Measurements from ENCODE around the gene SND1. TPM values are rescaled to one million over a fixed set of nuclear protein-coding genes. Genes with fewer than 3 reads are reported as not detected.

The SND1 gene
- total and polyA plus RNA-seq, 2 donors (not counting 3 experiments of a cell fraction or from before 2014, with no cell fraction given) = 116 to 249 TPM

DNA sequence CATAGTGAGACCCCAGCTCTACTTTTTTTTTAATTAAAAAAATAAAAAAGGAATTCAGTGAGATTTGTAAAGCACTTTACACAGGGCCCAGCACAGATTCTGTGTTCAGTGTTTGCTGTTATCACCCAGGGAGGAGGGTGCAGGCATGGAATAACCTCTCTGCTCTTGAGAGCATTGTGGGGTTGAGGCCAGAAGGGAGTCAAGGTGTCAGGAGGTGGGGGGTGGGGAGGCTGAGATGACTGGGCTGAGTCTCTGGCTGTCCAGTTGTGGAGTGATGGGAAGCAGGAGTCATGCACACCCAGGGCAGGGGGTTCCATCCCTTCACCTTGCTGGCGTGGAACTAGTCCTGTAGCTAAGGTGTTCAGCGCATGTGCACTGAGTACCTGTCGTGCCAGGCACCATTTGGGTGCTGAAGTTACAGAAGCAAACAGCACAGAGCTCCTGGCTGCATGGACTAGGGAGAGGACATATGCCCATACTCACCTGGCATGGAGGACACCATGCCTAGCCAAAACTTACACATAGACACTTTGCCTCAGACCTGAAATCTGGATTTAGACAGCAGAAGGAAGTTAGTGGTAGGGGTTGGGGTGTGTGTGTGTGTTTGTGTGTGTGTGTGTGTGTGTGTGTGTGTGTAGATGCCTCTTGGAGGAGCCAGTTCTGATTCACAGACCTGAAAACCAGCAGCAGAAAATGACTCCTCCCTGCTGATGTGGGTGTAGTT lies 448.4 kb downstream of the SND1 start:
- Histone ChIP-seq H3K4me3 (replicated peaks in 1 of 3; ENCODE audit: insufficient read depth in 1 of 3, low read depth in 1 of 3, low read length in 3 of 3) (no peak overlapping the region), H3K36me3 (ENCODE audit: control insufficient read depth in 2 of 2, extremely low read depth in 1 of 2, insufficient read depth in 2 of 2, low read length in 2 of 2) (no peaks in the 10 kb centered on the region), H2AFZ (ENCODE audit: low read depth, low read length) (no peak overlapping the region), H3K79me2 (ENCODE audit: control insufficient read depth, insufficient read depth, low read length) (no peaks in the 10 kb centered on the region), H3K9me3 (replicated peaks; ENCODE audit: control insufficient read depth, insufficient read depth, low read length) (no peaks in the 10 kb centered on the region), H3K9me1 (replicated peaks; ENCODE audit: control insufficient read depth, extremely low read depth, insufficient read depth, low read length) (no peaks in the 10 kb centered on the region), H4K20me1 (replicated peaks; ENCODE audit: control insufficient read depth, extremely low read depth, insufficient read depth, low read length) (no peaks in the 10 kb centered on the region), H3K27ac (ENCODE audit: insufficient read depth, low read depth, low read length) (no peak overlapping the region), H3K4me2 (ENCODE audit: insufficient read depth, low read length) (no peak overlapping the region), H3K27me3 (ENCODE audit: control insufficient read depth in 2 of 2, insufficient read depth in 2 of 2, low read length in 2 of 2) (peaks cover 2 to 11% of the 10 kb centered on the region in 2 experiments), H3K9ac (replicated peaks; ENCODE audit: extremely low read depth, insufficient read depth, low read length) (no peak overlapping the region), H3K4me1 (ENCODE audit: control insufficient read depth, extremely low read depth, insufficient read depth, low read length) (peaks cover 6% of the 10 kb centered on the region)
- FAIRE-seq = no peak
- POLR2A ChIA-PET = no interaction called here
- no peak for TF ChIP-seq MYC (IDR thresholded peaks at IDR 0.05; ENCODE audit: low read depth, low read length)
- TF ChIP-seq POLR2AphosphoS5 (IDR thresholded peaks at IDR 0.05; ENCODE audit: insufficient read depth, low read depth, low read length) = no peak
- TF ChIP-seq, protein P1, sequence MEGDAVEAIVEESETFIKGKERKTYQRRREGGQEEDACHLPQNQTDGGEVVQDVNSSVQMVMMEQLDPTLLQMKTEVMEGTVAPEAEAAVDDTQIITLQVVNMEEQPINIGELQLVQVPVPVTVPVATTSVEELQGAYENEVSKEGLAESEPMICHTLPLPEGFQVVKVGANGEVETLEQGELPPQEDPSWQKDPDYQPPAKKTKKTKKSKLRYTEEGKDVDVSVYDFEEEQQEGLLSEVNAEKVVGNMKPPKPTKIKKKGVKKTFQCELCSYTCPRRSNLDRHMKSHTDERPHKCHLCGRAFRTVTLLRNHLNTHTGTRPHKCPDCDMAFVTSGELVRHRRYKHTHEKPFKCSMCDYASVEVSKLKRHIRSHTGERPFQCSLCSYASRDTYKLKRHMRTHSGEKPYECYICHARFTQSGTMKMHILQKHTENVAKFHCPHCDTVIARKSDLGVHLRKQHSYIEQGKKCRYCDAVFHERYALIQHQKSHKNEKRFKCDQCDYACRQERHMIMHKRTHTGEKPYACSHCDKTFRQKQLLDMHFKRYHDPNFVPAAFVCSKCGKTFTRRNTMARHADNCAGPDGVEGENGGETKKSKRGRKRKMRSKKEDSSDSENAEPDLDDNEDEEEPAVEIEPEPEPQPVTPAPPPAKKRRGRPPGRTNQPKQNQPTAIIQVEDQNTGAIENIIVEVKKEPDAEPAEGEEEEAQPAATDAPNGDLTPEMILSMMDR (IDR thresholded peaks at IDR 0.05; ENCODE audit: extremely low read depth in 1 of 2, insufficient read depth in 1 of 2, low read depth in 1 of 2, low read length in 2 of 2) = no peak
- TF ChIP-seq, protein P2, sequence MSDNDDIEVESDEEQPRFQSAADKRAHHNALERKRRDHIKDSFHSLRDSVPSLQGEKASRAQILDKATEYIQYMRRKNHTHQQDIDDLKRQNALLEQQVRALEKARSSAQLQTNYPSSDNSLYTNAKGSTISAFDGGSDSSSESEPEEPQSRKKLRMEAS (IDR thresholded peaks at IDR 0.05; ENCODE audit: insufficient read depth, insufficient read length) = no peak
- no peak for TF ChIP-seq JUN (IDR thresholded peaks at IDR 0.05; ENCODE audit: borderline replicate concordance, insufficient read depth, insufficient read length, low read depth)
- TF ChIP-seq POLR2A (IDR thresholded peaks at IDR 0.05; ENCODE audit: low read depth, low read length) = no peak
- no peak for TF ChIP-seq GATA2 (IDR thresholded peaks at IDR 0.05; ENCODE audit: insufficient read depth, insufficient read length, low read depth, low read length)
- TF ChIP-seq EZH2 (IDR thresholded peaks at IDR 0.05; ENCODE audit: borderline replicate concordance, low read depth, low read length, severe bottlenecking) = no peak
- no peak for TF ChIP-seq FOS (IDR thresholded peaks at IDR 0.05; ENCODE audit: borderline replicate concordance, insufficient read depth, low read length)
- dilution Hi-C loops (cut with MboI; ENCODE audit: extremely low pct_ligation_motif_present, low sequenced_read_pairs) = no loop called here
- BruUV-seq (replicated peaks) = no TSS peak
- no peak for DNase-seq (ENCODE audit: low read depth, low spot score)
- intact Hi-C loops (cut with micrococcal nuclease) = loop anchor here (10.0 kb wide), 1 partner anchor 104 kb away; no protein-coding TSS in a partner anchor
- CTCF ChIA-PET = interaction anchor here (1.3 kb wide), 1 partner anchor 109 kb away, joined by 3 read pairs; no protein-coding TSS in a partner anchor

All from endothelial cell of umbilical vein (primary cell).